ENCODE data around the gene DLX4.

The DLX4 gene

DNA sequence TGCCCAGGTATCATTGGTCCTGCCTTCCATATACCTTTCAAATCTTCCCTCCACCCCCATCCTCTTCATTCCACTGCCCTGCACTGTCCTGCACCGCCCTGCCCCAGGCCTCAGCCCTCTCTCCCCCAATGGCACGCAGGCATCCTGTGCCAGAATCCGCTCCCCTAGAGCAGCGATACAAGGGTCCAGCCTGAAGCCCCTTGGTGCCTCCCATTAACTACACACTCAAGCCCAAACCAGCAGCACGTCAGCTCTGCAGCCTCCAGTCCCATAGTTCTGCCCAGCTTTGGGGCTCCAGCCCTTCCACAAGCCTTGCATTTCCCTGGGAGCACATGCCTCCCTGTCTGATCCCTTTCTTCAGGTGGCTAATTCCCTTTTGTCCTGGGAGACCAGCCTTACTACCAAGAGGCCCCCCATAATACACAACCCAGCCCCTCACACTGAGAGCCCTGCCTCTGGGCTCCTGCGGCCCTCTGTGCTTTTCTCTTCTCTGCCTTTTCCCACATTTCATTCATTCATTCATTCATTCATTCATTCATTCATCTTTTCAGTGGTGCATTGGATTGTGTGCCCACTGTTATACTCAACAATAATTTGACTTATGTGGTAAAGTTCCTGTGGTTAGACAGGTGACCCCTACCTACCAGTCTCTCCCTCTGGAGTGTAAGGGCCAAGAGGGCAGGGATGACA lies 52.8 kb downstream of the DLX4 start:
- no peak for DNase-seq

DNA sequence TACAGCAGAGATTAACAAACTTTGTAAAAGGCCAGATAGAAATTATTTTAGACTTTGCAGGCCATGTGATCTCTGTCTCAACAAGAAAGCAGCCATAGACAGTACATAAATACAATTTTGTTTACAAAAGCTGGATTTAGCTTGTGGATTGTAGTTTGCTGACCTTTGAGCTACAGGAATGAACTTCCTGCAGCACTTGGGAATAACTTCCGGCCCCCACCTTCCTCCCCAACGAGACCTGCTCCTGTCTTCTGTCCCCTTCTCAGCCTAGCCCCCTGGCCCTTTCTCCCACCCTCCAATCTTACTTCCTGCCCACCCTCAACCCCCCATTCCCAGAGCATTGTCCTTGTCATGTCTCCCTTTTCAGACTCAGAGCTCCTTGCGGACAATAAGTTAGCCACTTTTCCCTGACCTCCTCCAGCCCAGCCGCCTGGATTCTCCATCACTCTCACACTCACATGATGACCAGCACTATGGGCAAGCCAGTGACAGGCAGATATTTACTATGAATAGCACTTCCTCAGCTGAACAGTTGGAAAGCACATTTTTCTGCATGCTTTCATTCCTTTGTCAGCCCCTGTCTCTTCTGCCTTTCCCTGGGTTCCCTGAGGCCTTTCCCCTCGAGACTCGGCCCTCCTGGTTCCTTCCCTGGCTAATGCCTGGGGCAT lies 53.6 kb downstream of the DLX4 start:
- no peak for DNase-seq

DNA sequence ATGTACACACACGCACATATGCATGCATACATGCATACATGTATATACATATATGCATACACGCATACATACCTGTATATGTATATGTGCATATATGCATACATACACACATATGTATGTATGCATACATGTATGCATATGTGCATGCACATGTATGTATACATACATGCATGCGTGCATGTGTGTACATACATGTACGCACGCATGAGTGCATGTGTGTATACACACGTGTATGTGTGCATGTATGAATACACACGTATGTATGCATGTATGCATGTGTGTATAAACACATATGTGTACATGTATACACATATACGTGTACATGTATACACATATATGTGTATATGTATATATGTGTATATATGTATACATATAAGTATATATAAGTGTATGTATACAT lies 54.5 kb downstream of the DLX4 start:
- DNase-seq: no peak
